ENCODE measurements around the gene SYNE2.

DNA sequence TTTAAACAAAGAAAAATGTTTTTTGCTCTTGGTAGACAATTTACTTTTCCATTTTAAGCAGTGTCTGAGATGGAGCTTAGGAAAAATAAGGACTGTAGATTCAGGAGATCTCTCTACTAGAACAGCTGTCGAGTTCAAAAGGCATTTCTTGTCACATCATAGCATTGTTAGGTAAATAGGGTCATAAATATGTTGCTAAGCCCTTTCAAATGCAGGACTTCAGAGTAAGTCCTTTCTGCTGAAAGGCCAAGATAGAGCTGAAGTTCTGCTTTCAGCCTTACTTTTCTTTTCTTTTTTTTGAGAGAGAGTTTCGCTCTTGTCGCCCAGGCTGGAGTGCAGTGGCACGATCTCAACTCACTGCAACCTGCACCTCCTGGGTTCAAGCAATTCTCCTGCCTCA lies 98.2 kb downstream of the SYNE2 start:
- TF ChIP-seq EZH2 (IDR thresholded peaks at IDR 0.05) (no peak), POLR2AphosphoS5 (IDR thresholded peaks at IDR 0.05; ENCODE audit: borderline replicate concordance, low read depth, low read length) (no peak)
